GM21447 (cell line): ENCODE results near the gene ATP9A.
"Not testable (repeated sequence)": the region's sequence is repeated elsewhere in the genome, so short reads cannot be mapped to it uniquely, and the experiment has no call there.

Experiments
- ATAC-seq: cut with Tn5 transposase; IDR thresholded peaks from one replicate; pipeline ENCODE4 v1.9.1; 2021; ENCODE audit not compliant: unreplicated experiment

ATP9A gene

DNA sequence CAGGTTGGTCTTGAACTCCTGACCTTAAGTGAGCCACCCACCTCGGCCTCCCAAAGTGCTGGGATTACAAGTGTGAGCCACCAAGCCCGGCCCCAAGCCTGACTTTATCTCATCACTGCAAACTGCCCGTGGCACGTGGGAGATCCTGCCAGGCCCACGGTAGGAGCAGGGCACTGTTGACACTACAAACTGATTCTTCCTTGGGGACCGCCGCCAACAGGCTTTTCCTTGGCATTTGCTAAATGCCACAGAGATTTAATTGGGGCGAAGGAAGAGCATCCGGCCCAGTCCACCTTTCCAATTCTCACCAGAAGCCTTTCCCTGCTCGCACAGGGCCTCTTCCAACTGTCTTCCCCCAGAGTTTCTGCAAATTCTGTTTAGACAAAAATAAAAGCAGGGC, 11.0 kb downstream of the ATP9A start:
- no peak for ATAC-seq

DNA sequence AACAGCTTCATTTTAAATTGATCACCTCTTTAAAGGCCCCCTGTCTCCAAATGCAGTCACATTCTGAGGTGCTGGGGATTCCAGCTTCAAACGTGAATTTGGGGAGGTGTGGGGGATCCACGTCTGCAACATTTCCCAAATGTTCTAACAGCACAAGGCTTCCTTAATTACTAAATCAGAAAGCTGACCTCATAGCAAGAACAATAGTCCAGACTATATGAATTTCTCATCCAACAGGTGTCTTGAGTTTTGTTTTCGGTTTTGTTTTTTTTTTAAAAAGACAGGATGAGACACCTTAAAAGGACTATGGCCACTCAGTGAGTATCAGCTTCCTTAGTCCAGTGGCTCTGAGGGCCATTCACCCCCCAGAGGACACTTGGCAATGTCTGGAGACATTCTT, 11.5 kb downstream of the ATP9A start:
- ATAC-seq = peak; percentile 60

DNA sequence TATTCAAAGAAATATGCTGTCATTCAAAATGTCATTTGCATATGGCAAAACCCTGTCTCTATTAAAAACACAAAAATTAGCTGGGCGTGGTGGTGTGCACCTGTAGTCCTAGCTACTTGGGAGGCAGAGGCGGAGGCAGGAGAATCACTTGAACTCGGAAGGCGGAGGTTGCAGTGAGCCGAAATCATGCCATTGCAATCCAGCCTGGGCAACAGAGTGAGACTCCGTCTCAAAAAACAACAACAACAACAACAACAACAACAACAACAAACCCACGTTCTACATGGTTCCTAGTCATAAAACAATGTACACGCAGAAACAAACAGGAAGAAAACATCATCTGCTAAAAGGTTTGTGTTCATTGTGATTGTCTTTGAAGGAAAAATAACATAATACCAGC, 15.0 kb downstream of the ATP9A start:
- ATAC-seq = not testable (repeated sequence)

DNA sequence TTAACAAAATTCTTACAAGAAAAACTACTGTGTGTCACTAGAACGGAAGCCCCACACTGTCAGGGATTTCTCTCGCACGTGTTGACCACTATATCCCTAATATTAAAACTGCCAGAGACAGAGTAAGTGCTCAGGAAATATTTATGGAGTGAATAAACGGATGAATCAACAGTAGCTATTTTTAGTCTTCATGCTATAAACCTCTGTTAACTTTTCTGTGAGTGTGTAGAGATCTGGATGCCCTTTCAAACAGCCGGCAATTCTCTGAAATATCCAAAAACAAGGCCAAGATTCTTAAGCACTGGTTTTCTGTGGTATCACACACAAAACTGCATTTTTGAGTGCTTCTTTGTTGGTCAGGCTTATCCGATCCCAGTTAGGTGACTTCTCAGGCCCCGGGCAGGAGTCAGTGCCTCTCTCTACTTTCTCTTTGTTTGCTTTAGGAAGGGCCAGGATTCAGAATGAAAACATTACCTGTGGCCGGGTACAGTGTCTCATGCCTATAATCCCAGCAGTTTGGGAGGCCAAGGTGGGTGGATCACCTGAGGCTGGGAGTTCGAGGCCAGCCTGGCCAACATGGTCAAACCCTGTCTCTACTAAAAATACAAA, 15.7 kb downstream of the ATP9A start:
- ATAC-seq = no peak

DNA sequence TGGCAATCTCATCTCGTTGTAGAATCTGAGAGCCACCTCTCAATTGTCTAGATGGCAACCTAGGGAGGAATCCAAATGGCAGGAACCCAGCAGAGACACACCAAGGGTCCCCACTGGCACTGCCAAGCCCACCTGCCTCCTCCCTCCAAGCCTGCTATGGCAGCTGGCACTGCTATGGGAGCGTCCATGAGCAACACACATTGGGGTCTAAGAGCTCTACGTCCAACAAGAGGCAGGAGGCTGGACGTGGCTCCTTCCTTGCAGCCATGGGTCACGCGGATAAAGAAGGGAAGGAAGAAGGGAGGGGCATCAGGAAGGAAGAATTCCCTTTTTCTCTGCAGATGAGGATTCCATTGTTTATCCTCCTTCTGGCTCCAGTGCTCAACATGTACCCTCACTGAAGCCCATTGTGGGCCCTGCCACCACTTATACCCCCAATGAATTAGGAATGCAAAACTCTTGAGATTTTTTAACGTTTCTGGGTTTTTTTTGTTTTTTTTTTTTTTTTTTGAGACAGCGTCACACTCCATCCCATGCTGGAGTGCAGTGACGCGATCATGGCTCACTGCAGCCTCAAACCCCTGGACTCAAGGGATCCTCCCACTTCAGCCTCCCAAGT, 17.3 kb downstream of the ATP9A start:
- ATAC-seq = no peak

DNA sequence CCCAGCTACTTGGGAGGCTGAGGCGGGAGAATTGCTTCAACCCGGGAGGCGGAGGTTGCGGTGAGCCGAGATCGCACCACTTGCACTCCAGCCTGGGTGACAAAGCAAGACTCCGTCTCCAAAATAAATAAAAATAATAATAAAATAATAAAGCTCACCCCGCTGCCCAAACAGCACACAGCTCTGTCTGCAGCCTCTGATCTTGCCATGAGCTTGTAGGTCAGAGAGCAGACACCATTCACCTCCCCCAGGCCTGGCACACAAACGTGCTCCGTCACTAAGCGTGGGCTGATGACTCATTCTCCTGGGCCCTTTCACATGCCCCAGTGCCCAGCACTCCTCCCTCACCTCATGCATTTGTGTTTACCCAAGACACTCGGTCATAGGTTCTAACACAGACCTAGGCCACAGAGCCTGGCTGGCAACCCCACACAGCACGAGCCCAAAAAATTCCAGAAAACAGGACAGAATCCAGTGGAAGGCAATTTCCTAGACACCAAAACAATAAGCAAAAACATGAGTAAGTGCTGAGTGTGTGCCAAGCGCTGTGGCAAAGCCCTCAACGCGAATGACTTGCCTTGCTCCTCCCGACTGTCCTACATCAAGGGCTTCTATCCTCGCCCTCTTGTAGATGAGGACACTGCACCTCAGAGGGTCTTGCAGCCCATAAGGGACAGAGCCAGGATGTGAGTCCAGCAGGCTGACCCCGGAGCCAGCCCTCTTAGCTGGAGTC, 18.0 kb downstream of the ATP9A start:
- no peak for ATAC-seq

DNA sequence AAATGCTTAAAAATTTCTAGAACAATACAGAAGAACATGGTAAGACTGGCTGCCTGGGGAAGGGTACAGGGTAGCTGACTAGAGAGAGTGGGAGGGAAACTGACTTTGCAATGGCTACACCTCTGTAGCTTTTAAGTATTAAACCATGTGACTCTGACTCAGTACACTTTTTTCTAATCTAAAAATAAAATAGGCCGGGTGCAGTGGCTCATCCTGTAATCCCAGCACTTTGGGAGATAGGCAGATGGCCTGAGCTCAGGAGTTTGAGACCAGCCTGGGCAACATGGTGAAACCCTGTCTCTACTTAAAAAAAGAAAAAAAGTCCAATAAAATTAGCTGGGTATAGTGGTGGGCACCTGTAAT, 18.5 kb downstream of the ATP9A start:
- ATAC-seq = no peak

DNA sequence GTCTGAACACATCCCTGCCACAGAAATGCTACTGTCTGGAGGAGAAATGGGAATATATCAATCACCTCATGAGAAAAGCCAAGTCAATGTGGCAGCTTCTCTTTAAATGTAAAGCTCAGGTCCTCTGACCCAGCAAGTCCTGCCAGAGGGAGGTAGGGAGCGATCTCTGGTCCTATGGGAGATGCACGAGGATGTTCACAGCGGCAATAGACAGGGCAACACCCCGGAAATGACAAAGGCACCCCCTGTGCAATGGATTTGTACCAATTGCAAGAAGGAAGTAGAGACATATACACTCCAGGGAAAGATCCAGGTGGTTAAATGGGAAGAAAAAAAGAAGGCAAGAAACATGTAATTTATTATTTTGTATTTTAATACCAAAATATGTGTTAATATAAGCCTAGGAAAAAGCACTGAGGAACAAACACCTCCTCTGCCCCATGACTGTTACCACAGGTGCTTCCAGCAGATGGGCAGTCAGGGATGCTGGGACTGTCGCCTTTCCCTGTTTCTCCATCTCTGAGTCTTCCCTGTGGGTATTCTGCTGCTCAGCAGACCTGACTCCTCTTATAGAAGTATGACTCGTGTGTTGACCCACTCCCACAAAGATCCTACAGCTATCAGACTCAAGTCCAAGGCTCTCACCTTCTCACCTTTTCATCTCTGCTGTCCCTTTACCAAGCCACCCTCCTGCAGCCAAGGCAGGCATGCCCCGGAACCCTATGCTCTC, 20.8 kb downstream of the ATP9A start:
- no peak for ATAC-seq

DNA sequence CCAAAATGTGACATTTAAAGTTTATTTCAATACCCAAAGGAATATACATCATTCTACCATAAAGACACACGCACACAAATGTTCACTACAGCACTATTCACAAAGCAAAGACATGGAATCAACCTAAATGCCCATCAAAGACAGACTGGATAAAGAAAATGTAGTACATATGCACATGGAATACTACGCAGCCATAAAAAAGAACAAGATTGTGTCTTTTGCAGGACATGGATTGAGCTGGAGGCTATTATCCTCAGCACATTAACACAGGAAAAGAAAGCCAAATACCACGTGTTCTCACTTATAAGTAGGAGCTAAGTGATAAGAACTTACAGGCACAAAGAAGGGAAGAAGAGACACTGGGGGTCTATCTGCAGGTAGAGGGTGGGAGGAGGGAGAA, 22.4 kb downstream of the ATP9A start:
- ATAC-seq = no peak

DNA sequence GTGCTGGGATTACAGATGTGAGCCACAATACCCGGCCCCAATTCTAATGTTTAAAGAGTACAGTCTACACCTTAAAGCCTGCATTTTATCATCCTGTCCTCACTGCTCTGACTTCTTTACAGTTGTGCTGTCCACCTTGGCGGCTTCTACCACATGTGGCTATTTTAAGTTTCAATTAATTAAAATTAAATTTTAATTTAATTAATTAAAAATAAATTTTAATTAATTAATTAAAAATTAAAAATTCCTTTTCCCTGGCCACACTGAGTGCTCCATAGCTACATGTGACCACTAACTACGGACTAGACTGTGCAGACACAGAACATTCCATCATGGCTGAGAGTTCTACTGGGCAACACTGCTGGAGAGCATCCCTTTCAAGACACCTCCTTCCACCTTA, 27.4 kb downstream of the ATP9A start:
- ATAC-seq = no peak

DNA sequence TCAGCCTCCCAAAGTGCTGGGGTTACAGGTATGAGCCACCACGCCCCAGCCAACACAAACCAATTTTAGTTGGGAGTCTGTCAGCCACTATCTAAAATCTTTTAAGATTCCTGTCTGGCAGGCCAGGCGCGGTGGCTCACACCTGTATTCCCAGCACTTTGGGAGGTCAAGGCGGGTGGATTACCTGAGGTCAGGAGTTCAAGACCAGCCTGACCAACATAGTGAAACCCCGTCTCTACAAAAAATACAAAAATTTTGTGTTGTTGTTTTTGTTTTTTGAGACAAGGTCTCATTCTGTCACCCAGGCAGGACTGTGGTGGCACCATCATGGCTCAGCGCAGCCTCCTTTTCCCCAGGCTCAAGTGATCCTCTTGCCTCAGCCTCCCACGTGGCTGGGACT, 27.9 kb downstream of the ATP9A start:
- ATAC-seq = not testable (repeated sequence)

DNA sequence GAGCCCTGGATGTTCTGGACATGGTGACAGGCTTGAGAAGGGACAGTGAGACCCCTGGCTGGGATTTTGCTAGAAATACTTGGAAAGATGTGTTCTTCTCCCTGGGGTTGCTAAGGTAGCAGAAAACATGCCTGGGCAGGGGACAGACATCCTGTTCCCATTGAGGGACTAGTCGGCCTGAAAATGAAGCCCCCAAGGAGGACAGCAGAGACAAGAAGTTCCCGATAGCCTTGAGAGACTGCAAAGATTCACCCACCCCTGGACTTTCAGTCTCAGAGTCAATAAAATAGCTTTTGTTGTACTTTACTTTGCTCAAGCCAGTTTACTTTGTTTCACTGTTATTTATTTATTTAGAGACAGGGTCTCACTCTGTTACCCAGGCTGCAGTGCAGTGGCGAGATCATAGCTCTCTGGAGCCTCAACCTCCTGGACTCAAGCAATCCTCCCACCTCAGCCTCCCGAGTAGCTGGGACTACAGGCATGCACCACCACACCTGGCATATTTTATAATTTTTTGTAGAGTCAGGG, 28.4 kb downstream of the ATP9A start:
- no peak for ATAC-seq

DNA sequence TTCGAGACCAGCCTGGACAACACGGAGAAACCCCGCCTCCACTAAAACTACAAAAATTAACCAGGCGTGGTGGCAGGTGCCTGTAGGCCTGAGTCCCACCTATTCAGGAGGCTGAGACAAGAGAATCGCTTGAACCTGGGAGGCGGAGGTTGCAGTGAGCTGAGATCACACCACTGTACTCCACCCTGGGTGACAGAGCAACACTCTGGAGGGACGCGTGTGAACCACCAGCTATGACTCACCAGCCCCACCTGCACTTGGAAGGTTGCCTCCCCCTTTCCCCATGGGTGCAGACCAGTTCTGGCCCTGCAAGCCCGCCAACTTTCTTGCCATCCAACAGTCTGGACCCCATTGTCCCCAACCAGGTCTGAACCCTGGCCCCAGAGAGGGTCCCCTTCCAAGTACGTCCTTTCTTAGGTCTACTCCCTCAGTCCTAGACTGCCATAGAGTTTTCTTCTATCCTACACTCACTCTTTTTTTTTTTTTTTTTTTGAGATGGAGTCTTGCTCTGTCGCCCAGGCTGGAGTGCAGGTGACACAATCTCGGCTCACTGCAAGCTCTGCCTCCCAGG, 29.2 kb downstream of the ATP9A start:
- no peak for ATAC-seq

DNA sequence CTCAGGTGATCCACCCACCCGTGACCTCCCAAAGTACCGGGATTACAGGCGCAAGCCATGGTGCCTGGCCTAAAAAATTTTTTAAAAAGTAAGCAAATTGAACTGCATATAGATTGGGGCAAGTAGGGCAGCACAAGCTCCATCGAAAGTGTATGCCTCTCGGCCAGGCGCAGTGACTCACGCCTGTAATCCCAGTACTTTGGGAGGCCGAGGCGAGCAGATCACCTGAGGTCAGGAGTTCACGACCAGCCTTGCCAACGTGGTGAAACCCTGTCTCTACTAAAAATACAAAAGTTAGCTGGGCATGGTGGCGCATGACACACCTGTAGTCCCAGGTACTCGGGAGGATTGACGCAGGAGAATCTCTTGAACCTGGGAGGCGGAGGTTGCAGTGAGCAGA, 29.9 kb downstream of the ATP9A start:
- ATAC-seq = not testable (repeated sequence)

DNA sequence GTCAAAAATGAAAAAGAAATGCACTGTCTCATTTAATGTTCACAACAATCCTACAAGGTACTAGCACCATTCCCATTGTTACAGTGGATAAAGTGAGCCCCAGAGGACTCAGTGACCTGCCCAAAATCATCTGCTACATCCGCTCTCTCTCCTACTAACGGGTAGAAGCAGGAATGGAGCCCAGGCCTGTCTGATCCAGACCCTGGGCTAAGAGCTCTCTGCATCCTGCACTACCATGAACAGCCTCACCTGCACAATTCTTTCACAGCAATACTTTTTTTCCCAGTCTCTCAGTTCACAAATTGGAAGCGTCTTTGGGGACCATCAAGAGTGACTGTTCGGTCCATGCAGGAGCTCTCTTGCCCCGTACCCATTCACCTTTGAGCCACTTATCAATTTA, 31.2 kb downstream of the ATP9A start:
- no peak for ATAC-seq

DNA sequence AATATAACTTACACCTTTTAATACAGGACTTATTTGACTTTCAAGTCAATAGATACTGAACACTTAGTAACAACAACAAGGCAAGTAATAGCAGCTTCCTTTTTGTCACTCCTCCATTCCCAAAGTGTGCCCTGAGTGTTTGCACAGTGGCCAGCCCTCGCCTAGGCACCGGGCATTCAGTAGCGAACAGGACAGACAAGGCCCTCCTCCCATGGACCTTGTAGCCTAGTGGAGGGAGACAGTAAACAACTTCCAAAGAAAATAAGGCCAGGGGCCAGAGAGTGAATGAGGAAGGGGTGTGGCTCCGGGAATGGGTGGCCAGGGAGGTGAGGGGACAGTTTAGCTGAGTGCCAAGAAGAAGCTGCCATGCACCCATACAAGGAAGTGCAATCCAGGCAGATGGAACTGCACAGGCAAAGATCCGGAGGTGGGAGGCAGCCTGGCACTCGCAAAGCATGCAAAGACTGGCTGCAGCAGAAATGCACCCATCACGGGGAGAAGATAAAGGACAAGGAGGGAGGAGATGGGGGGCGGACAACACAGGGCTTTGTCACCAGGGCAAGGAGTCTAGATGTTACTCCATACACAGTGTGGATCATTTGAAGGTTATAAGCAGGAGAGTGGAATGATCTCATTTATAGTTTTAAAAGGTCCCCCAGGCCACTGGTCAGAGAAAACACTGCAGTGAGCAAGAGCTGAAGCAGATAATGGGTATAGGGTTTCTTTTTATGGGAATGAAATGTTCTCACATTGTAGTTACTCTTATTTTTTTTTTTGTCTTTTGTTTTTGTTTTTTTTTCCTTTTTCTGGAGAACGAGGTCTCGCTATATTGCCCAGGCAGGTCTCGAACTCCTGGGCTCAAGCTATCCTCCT, 32.2 kb downstream of the ATP9A start:
- no peak for ATAC-seq

DNA sequence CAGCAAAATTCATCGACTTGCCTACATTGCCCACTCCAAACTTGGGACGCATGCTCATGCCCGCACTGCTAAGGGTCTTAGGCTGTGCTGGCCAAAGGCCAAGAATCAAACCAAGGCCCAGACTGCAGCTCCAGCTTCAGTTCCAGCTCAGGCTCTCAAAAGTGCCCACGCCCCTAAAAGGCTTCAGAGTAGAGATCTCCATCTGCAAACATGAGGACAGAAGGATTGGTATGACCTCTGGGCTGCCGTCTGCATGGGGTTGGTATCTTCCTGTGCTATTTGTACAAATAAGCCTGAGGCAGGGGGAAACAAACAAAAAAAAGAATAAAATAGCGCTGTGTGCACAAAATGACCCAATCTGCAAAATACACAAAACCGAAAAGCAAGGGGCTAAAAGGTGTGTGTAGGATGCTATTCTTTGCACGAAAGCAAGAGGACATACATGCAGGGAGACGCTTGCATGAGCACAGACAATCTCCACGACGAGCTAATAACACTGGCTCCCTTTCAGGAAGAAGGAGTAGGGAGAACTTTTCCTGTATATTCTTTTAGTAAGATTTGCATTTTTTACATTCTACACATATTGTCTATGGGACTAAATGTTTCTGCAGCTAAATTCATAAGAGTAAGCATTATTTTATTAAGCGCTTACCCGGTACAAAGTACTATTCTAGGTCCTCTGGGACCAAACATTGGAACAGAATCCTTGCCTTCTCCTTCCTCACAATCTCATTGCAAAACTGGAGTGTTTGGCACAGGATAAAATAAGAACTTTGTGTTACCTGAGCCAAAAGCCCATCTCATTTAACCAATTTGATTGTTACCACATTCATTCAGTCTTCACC, 33.1 kb downstream of the ATP9A start:
- ATAC-seq = no peak

DNA sequence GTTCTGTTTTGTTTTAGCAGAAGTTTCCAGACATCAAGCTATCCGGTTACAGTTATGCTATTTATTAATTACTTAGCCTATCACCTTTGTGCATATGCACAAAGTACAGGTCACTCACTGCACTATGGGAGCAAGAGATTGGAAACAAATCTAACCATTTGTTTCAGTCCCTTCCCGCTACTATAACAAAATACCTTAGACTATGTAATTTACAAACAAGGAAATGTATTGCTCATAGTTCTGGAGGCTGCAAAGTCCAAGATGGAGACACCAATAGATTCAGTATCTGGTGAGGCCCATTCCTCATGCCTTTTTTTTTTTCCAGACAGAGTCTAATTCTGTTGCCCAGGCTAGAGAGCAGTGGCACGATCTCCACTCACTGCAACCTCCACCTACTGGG, 35.1 kb downstream of the ATP9A start:
- no peak for ATAC-seq

DNA sequence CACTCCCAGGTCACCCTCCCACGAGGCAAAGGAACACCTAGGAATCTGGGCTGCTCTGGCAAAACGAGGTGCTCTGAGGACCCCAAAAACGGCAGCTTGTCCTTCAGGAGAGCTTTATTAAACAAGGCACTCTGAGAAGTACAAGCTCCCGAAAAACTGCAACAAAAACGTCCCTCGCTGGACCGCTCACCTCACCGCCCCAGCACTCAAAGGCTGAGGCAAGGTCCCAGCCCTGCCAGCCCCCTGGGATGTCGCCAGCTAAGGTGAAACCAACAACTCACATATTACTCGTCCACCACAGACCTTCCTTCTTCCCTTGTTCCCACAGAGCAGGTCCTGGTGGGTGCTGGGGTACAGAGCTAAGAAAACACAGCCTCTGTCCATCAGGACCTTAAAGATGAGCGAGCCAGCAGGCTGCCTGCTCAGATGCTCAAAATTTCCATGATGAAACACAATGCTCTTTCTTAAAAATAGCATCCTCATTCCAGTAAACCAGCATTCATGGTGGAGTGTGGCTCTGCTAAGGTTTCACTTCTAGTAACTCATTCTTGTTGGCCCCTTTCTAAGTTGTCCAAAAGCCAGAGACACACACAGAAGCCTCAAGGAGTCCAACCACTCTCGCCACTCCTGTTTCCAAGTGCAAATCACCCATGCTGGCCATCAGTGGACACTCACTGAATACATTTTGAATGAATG, 35.9 kb downstream of the ATP9A start:
- no peak for ATAC-seq
